Measurements from ENCODE around the gene UBE3C.

UBE3C gene

DNA sequence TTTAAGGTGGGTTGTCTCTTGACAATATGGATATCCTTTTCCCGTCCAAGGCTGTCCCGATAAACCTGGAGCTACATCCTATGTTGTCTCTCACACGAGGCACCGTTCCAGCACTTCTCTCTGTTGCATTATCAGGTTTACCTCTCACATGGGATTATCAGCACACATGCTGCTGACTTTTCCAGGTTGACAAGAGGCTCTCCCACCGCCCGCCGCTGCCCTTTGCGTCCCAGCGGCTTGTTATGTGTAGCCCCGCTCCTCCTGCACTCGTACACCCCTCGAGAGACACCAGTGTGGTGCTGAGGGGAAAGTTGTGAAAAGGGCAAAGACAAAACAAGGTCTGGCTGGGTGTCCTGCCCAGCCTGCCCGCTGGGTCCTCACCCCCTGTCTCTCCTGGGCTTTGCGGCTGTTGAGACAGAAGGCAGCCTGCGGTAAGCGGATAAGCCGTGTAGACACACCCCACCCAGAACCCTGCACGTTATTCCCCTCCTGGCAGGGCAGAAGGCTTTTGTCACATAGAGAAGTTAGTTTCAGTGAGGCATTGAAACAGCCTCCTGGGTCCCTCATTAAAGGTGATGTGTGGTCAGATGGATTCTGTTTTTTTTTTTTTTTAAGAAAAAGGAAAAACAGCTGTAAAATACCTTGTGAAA lies 38.7 kb downstream of the UBE3C start:
- DNase-seq (ENCODE audit: low read depth) = no peak

- DNase-seq (ENCODE audit: low read depth) = no peak
Observed at GRCh38 chr7:157177983-157178381, 39.3 kb downstream of the UBE3C start.

GRCh38 chr7:157183832-157184231 lies 45.1 kb downstream of the UBE3C start:
- DNase-seq (ENCODE audit: low read depth) = no peak

DNA sequence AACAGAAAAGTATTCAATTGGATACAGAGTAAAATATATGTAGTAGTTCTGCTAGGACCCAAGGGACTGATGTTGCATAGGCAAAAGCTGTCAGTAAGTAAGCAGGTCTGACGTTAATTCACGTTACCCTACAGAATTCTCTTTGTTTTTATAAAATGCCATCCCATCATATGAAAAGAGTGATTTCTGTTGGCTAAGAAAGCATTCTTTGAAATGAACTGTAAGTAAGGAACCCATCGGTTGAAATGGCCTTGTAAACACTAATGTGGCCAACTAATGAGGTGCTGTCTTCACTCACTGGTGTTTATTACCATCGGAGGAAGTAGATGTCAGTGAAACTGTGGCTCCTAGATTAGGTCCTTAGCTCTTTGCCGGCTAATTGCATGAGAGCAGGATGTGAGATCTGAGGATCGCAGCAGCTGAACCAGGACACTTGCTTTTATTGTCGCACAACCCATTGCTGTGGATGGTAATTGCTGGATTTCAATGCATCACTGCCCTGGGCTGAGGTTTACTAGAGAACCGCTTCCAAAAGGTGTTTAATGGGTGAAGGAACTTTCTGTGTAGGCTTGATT lies 49.5 kb downstream of the UBE3C start:
- no peak for DNase-seq (ENCODE audit: low read depth)

GRCh38 chr7:157189405-157189804 lies 50.7 kb downstream of the UBE3C start:
- DNase-seq (ENCODE audit: low read depth) = no peak

GRCh38 chr7:157192861-157193260 lies 54.1 kb downstream of the UBE3C start:
- DNase-seq (ENCODE audit: low read depth) = no peak

DNA sequence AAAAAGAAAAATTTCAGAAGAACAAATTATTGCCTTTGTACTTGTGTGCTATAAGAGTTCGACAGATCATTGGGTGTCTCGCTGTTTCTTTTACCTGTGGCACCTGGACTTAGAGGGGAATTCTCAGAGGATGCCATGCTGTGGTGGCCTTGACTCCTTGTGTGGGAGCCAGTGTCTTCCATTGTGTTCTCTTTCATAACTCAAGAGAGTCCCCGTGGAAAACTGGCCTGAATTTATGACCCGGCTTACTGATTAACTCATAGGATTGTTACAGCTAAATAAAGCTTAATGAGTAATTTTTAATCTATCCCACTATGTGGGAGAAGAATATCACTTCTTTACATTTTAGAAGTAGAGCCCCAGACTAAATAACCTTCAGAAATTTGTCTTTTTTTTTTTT lies 54.5 kb downstream of the UBE3C start:
- DNase-seq (ENCODE audit: low read depth) = no peak

DNA sequence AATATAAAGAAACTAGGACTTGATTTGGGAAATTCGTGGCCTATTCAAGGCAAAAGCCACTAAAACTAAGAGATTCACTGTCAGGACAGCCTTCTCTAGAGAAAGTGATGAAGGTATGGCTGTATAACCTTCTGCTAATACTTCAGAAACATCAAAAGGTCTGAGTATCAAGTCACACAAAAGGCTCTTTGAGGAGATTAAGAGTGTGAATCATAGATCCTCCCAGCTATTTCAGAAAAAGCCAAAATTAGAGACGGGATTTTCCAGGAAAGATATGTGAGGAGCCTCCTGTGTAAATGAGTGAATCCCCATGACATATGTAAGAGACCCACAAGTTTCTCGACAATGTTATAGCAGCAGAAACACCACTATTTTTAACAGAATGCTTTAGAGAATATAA lies 56.2 kb downstream of the UBE3C start:
- no peak for DNase-seq (ENCODE audit: low read depth)

- no peak for DNase-seq (ENCODE audit: low read depth)
Observed at GRCh38 chr7:157195868-157196267, 57.1 kb downstream of the UBE3C start.

DNA sequence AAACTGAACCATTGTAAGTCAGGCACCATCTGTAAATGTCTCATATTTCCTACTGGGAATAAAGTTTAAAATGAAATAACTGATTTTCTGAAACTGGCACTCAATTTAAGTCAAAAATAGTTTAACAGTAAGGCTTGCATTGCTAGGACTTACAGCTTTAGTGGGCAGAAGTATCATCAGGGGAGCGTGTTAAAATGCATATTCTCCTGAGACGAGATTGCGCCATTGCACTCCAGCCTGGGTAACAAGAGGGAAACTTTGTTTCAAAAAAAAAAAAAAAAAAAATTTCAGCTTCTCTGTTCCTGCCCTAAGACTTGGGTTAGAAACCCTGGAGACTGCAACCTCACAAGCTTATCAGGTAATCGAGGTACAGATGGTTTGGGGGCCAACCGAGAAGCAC lies 65.4 kb downstream of the UBE3C start:
- DNase-seq (ENCODE audit: low read depth) = no peak

DNA sequence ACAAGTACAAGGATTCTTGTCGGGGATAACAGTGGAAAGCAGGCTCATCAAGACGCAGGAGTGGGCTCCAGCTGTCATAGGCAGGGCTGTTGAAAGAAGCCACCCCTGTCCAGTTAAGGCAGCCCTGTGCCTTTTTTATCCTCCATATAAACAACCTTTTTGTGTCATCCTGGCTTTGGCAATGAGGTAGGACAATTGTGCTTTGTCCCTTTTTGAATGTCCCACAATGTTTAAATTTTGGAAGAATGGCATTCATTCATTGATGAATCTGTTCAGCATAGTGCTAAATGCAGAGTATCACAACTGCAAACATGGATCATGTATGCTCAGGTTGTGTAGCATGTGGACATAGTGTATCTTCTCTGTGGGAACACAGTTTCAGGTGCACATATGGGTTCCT lies 66.7 kb downstream of the UBE3C start:
- no peak for DNase-seq (ENCODE audit: low read depth)

DNA sequence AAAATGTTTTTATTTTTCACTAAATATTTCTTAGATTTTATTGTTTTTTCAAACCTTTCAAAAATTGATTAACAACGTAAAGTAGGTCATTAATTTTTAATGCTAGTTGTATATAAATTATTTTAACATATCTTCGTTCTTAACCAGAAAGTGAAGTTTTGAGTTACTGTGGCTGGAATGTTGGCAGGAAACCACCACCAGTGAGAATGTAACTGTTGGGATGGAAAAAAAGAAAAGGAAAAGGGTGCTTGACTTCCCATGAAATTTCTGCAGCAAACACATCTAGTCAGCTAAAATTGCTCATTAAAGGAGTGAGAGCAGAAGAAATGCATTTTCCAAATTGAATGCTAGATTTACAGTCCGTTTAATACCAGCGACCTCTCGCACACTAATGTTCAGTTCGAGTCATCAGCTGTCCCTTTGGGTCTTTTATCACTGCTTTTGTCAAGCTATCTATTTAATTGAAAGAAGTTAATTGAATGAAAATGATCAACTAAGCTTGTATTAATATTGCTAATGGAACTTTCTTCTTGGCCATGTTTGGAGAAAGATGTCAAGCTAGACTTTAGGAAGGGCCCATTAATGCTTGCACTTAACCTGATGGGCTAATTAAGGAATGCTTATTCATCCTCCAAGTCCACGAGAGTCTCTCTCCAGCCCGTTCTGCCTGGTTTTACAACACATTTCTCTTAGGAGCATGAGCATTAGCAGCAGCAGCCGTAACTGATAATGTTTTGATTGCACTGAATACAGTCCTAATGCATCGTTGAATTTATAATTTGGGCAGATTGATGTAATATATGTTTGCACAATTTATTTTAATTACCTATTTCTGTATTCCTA lies 70.1 kb downstream of the UBE3C start:
- DNase-seq (ENCODE audit: low read depth) = no peak

DNA sequence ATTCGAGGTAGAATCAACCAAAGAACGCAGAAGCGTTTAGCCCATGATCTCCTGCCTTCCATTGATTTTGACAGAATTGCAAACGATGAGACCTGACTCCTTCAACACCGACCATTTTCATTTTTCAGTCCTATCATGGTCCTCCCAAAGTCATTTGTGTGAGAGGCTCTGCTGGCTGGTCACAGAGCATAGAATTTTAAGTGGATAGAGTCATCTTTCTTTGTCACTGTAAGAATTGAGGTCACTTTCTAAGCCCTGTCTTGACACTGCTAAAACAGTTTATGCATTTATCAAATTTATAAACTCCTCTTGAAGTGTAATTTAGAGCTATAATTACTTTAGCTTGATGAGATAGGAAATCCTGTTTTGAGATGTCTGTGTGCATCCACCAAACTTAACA lies 72.0 kb downstream of the UBE3C start:
- DNase-seq (ENCODE audit: low read depth) = no peak

DNA sequence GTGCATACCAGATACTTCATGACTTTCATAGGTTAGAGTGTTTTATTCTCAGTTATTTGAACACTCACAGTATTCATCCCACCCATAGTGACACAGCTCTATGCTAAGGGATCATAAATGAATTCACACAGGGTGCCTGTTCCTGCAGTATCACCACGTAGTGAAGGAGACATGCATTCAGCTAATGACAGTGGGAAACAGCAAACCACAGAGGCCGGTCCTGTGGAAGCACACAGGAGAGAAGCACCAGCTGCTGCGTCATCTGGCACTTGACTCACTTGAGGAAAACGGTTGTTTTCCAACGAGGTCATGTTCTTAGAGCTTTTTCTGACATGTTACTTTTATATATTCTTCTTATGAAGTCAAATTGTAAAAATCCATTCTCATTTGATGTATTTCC lies 73.0 kb downstream of the UBE3C start:
- no peak for DNase-seq (ENCODE audit: low read depth)

- no peak for DNase-seq (ENCODE audit: low read depth)
Observed at GRCh38 chr7:157219154-157219553, 80.4 kb downstream of the UBE3C start.

GRCh38 chr7:157220916-157221569 lies 82.3 kb downstream of the UBE3C start:
- no peak for DNase-seq (ENCODE audit: low read depth)

DNA sequence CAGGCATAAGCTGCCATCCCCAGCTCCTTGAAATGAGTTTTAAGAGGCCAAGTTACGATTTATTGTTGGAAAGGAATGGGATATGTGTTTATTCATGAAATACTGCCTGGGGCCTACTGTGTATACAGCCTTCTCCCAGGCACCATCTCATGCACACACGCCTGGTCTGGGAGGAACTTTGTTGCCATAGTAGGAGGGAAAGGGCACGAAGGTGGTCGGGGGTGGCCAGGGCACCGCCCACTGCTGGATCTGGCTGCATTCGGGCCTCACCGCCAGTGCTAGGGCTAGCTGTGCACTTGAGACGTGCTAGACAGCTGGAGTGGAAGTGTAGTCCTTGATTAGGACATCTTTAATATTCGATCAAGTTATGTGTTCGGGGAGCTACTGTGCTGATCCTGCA lies 84.0 kb downstream of the UBE3C start:
- DNase-seq (ENCODE audit: low read depth) = no peak

GRCh38 chr7:157224627-157225026 lies 85.9 kb downstream of the UBE3C start:
- no peak for DNase-seq (ENCODE audit: low read depth)

DNA sequence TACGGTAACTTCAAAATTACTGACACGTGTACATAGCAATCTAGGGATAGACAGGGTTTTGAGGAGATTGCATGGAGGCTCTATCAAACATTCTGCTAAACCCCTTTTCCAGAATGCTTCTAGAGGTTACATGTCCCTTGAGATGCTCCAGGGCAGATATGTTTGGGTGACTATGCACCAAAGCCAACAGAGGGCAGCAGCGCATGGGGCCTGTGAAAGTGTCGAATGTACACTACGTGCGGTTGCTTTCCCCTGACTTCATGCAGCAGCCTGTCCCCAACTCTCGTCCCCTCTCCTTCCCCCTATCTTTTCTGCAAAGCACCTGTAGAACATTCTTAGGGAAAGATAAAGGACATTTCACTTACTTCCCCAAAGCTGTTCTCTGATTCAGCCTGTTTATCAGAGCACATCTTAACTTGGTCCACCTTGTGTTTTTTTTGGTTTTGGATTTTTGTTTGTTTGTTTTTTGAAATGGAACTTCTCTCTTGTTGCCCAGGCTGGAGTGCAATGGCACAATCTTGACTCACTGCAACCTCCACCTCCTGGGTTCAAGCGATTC lies 90.2 kb downstream of the UBE3C start:
- no peak for DNase-seq (ENCODE audit: low read depth)

GRCh38 chr7:157233677-157234076 lies 95.0 kb downstream of the UBE3C start:
- DNase-seq (ENCODE audit: low read depth) = no peak

GRCh38 chr7:157234271-157234670 lies 95.5 kb downstream of the UBE3C start:
- no peak for DNase-seq (ENCODE audit: low read depth)
